A673 (cell line): ENCODE measurements around the gene OR3A3. TPM values are rescaled to one million over a fixed set of nuclear protein-coding genes. Genes with fewer than 3 reads are reported as not detected.
"Not testable (repeated sequence)": the region's sequence is repeated elsewhere in the genome, so short reads cannot be mapped to it uniquely, and the experiment has no call there.

ENCODE experiments used
- BruUV-seq: library from RNA; stranded (reverse); fragments of 400-500 nt; replicated peaks from 2 replicates; lab custom pipeline; 2021; lab: Mats Ljungman, UMichigan
- CTCF ChIA-PET: fragments of 300-600 bp; sonication (Branson Sonifier 250); formaldehyde crosslinking; loops from one replicate; lab custom pipeline; 2022; ENCODE audit warnings: antibody characterized with exemption; lab: Charles Lee
- POLR2A ChIA-PET: fragments of 300-600 bp; sonication (Branson Sonifier 250); formaldehyde crosslinking; loops from one replicate; lab custom pipeline; 2022; ENCODE audit warnings: antibody characterized with exemption; ENCODE audit not compliant: low non-redundant PET; lab: Charles Lee
- DNase-seq: peaks from one replicate; pipeline ENCODE4 v3.0.0-alpha.2; 2015; ENCODE audit warnings: low spot score
- H3K27ac ChIP-seq: fragments of 200-600 bp; sonication (generic); 2 replicates; pipeline ENCODE4 v1.5.1; 2016; ENCODE audit warnings: mixed run types, low read depth, mild to moderate bottlenecking, mixed read lengths, antibody characterized with exemption, low read length; ENCODE audit not compliant: poor library complexity, severe bottlenecking
- H3K27me3 ChIP-seq: fragments of 200-600 bp; sonication (generic); replicated peaks from 2 replicates; pipeline ENCODE4 v1.6.1; 2017; ENCODE audit warnings: mixed run types, low read depth, mild to moderate bottlenecking, mixed read lengths, antibody characterized with exemption, low read length; ENCODE audit not compliant: insufficient read depth, poor library complexity
- H3K36me3 ChIP-seq: fragments of 200-600 bp; sonication (generic); 2 replicates; pipeline ENCODE4 v1.6.1; 2016; ENCODE audit warnings: mixed run types, mild to moderate bottlenecking, mixed read lengths, antibody characterized with exemption, low read length; ENCODE audit not compliant: insufficient read depth, poor library complexity, severe bottlenecking
- H3K4me1 ChIP-seq: fragments of 200-600 bp; sonication (generic); 2 replicates; pipeline ENCODE4 v1.6.1; 2017; ENCODE audit warnings: mixed run types, mild to moderate bottlenecking, mixed read lengths, antibody characterized with exemption, low read length; ENCODE audit not compliant: insufficient read depth, poor library complexity, severe bottlenecking
- H3K4me3 ChIP-seq: fragments of 200-600 bp; sonication (generic); 2 replicates; pipeline ENCODE4 v1.5.1; 2016; ENCODE audit warnings: low read depth, mixed run types, mild to moderate bottlenecking, mixed read lengths, low read length; ENCODE audit not compliant: poor library complexity, severe bottlenecking
- H3K9me3 ChIP-seq: fragments of 200-600 bp; sonication (generic); 2 replicates; pipeline ENCODE4 v1.6.1; 2016; ENCODE audit warnings: mixed run types, low read depth, mild to moderate bottlenecking, mixed read lengths, antibody characterized with exemption, low read length; ENCODE audit not compliant: poor library complexity, severe bottlenecking
- CTCF ChIP-seq: fragments of 300-800, 200-600 bp; sonication (generic); conservative IDR thresholded peaks from 2 replicates; pipeline ENCODE4 v1.5.1; 2017; ENCODE audit warnings: low read depth, mild to moderate bottlenecking, antibody characterized with exemption, low read length, moderate library complexity, mixed read lengths
- EZH2 ChIP-seq: fragments of 200-600 bp; sonication (generic); IDR thresholded peaks from 2 replicates; pipeline ENCODE4 v1.6.1; 2017; ENCODE audit warnings: borderline replicate concordance, low read depth, mild to moderate bottlenecking, mixed read lengths, antibody characterized with exemption, low read length; ENCODE audit not compliant: poor library complexity, severe bottlenecking
- intact Hi-C: fragments of 100-400 bp; cut with micrococcal nuclease; formaldehyde crosslinking; loops from one replicate; pipeline ENCODE4 v1.10.0; 2022; ENCODE audit not compliant: unreplicated experiment
- total RNA-seq: library from RNA; stranded (reverse); gene quantifications from 2 replicates; pipeline ENCODE4 v1.2.3, GENCODE V29; 2021

The OR3A3 gene
- total RNA-seq, 1 experiment from 2014 or later: not detected

GRCh38 chr17:3448059-3448665 is 37.0 kb downstream of the OR3A3 start:
- no peaks in the 10 kb centered on the region for H3K4me1 ChIP-seq
- TF ChIP-seq EZH2 (no peak), CTCF (no peak)
- no peak overlapping the region for H3K27ac ChIP-seq
- no peak overlapping the region for H3K4me3 ChIP-seq
- H3K9me3 ChIP-seq: no peaks in the 10 kb centered on the region
- intact Hi-C loops: no loop called here
- CTCF ChIA-PET: no interaction called here
- POLR2A ChIA-PET: no interaction called here
- no TSS peak for BruUV-seq
- DNase-seq: no peak
- no peaks in the 10 kb centered on the region for H3K36me3 ChIP-seq
- H3K27me3 ChIP-seq: peaks cover under 1% of the 10 kb centered on the region

GRCh38 chr17:3466355-3466754 is 55.2 kb downstream of the OR3A3 start:
- H3K4me3 ChIP-seq, DNase-seq, POLR2A ChIA-PET, H3K27ac ChIP-seq, H3K4me1 ChIP-seq, intact Hi-C loops, CTCF ChIA-PET, H3K9me3 ChIP-seq, H3K36me3 ChIP-seq, BruUV-seq: not testable (repeated sequence)
- peaks cover 13% of the 10 kb centered on the region for H3K27me3 ChIP-seq

- intact Hi-C loops: no loop called here
- H3K9me3 ChIP-seq: no peaks in the 10 kb centered on the region
- ChIA-PET POLR2A (no interaction called here), CTCF (no interaction called here)
- no peak for TF ChIP-seq CTCF
- no peak for TF ChIP-seq EZH2
- no peaks in the 10 kb centered on the region for H3K36me3 ChIP-seq
- BruUV-seq: no TSS peak
- H3K27ac ChIP-seq: no peak overlapping the region
- H3K27me3 ChIP-seq: peaks cover 13% of the 10 kb centered on the region
- no peak for DNase-seq
- no peak overlapping the region for H3K4me3 ChIP-seq
- H3K4me1 ChIP-seq: no peaks in the 10 kb centered on the region
Measured at GRCh38 chr17:3469529-3469928, 58.4 kb downstream of the OR3A3 start.

- H3K27me3 ChIP-seq: peaks cover 13% of the 10 kb centered on the region
- H3K36me3 ChIP-seq: no peaks in the 10 kb centered on the region
- H3K4me1 ChIP-seq: no peaks in the 10 kb centered on the region
- POLR2A ChIA-PET: no interaction called here
- intact Hi-C loops: no loop called here
- H3K9me3 ChIP-seq: no peaks in the 10 kb centered on the region
- CTCF ChIA-PET: no interaction called here
- no peak within 1 kb of the TSS for H3K4me3 ChIP-seq
- DNase-seq: no peak
- H3K27ac ChIP-seq: no peak within 1 kb of the TSS
- no TSS peak for BruUV-seq
- TF ChIP-seq EZH2 (no peak), CTCF (no peak)
Measured at GRCh38 chr17:3471599-3471998, 60.4 kb downstream of the OR3A3 start, which contains the start of gene SPATA22. SPATA22 (minus strand) TSS chr17:3471819; CDS start chr17:3469325, 2,494 bp downstream.
